Jurkat, Clone E6-1 (cell line): ENCODE measurements around the gene RCL1.

Experiments used
- DNase-seq: peaks from one replicate; pipeline ENCODE4 v3.0.0-alpha.2; 2011; ENCODE audit warnings: low read depth, low spot score
- H3K4me3 ChIP-seq: 2 replicates; pipeline ENCODE4 v1.5.1; 2011; ENCODE audit warnings: mild to moderate bottlenecking, low read length, control low read depth, moderate library complexity

The RCL1 gene

GRCh38 chr9:4904322-4905134 lies 111.8 kb downstream of the RCL1 start:
- no peak for DNase-seq
- H3K4me3 ChIP-seq, result no peak overlapping the region

- no peak overlapping the region for H3K4me3 ChIP-seq
- no peak for DNase-seq
These were observed 112.4 kb downstream of the RCL1 start for GRCh38 chr9:4905135-4905490.
